Chondrocyte (in vitro differentiated cells): ENCODE measurements around the gene POLD2. TPM values are rescaled to one million over a fixed set of nuclear protein-coding genes. Genes with fewer than 3 reads are reported as not detected.
A peak's percentile ranks its signal among the peaks of the same experiment; 100 is the strongest.

ENCODE experiments used
- DNase-seq: peaks from one replicate; pipeline ENCODE4 v3.0.0; 2021; ENCODE audit warnings: mixed read lengths, low spot score
- H3K27ac Mint-ChIP-seq: one replicate; pipeline ENCODE4 v1.8.0; 2021; ENCODE audit warnings: mild to moderate bottlenecking, moderate library complexity, mixed read lengths; ENCODE audit not compliant: unreplicated experiment
- H3K27me3 Mint-ChIP-seq: 2 replicates; pipeline ENCODE4 v1.8.0; 2021; ENCODE audit warnings: low read depth, mixed read lengths
- H3K36me3 Mint-ChIP-seq: 2 replicates; pipeline ENCODE4 v1.8.0; 2021; ENCODE audit warnings: low read depth, mixed read lengths
- H3K4me1 Mint-ChIP-seq: 2 replicates; pipeline ENCODE4 v1.8.0; 2021; ENCODE audit warnings: low read depth, mild to moderate bottlenecking, mixed read lengths
- H3K4me3 Mint-ChIP-seq: one replicate; pipeline ENCODE4 v1.8.0; 2021; ENCODE audit warnings: mild to moderate bottlenecking, moderate library complexity, mixed read lengths; ENCODE audit not compliant: unreplicated experiment
- H3K9me3 Mint-ChIP-seq: 2 replicates; pipeline ENCODE4 v1.8.0; 2021; ENCODE audit warnings: low read depth, mixed read lengths
- CTCF ChIP-seq: fragments of 200-600 bp; sonication (generic); IDR thresholded peaks from 2 replicates; pipeline ENCODE4 v1.5.0; 2021; ENCODE audit warnings: antibody characterized with exemption, mild to moderate bottlenecking, moderate library complexity
- total RNA-seq: library from RNA; stranded (reverse); gene quantifications from 3 replicates; pipeline ENCODE4 v1.2.1, GENCODE V29; 2021

The POLD2 gene
- total RNA-seq, 1 donor from 2014 or later: 49.2 TPM

- peak; percentile 37 for TF ChIP-seq CTCF
- Mint-ChIP-seq H3K4me1 (peaks cover 65% of the 10 kb centered on the region), H3K27ac (peak within 1 kb of the TSS; percentile 99), H3K4me3 (peak within 1 kb of the TSS; percentile 84), H3K9me3 (no peaks in the 10 kb centered on the region), H3K27me3 (no peaks in the 10 kb centered on the region), H3K36me3 (peaks cover 5% of the 10 kb centered on the region)
- peak; percentile 83 for DNase-seq
Observed at GRCh38 chr7:44103923-44104859, 19.2 kb downstream of the POLD2 start, which contains the start of gene AEBP1. AEBP1 (plus strand) TSS chr7:44104345; CDS start chr7:44104666, 321 bp downstream.

- Mint-ChIP-seq H3K27ac (peak overlapping the region; percentile 99), H3K27me3 (no peaks in the 10 kb centered on the region), H3K9me3 (no peaks in the 10 kb centered on the region), H3K36me3 (peaks cover 5% of the 10 kb centered on the region), H3K4me3 (peak overlapping the region; percentile 44), H3K4me1 (peaks cover 65% of the 10 kb centered on the region)
- peak; percentile 70 for DNase-seq
- TF ChIP-seq CTCF: no peak
Observed at GRCh38 chr7:44103566-44103922, 19.8 kb downstream of the POLD2 start.

- Mint-ChIP-seq H3K27me3 (no peaks in the 10 kb centered on the region), H3K27ac (peak overlapping the region; percentile 99), H3K36me3 (peaks cover 5% of the 10 kb centered on the region), H3K9me3 (no peaks in the 10 kb centered on the region), H3K4me1 (peaks cover 61% of the 10 kb centered on the region), H3K4me3 (peak overlapping the region; percentile 44)
- peak; percentile 55 for DNase-seq
- TF ChIP-seq CTCF: no peak
Observed at GRCh38 chr7:44102846-44103565, 20.3 kb downstream of the POLD2 start.

GRCh38 chr7:44101966-44102845, 21.1 kb downstream of the POLD2 start:
- H3K4me3 Mint-ChIP-seq: peak overlapping the region; percentile 43
- H3K27me3 Mint-ChIP-seq: no peaks in the 10 kb centered on the region
- H3K27ac Mint-ChIP-seq: peak overlapping the region; percentile 99
- no peak for TF ChIP-seq CTCF
- peaks cover 67% of the 10 kb centered on the region for H3K4me1 Mint-ChIP-seq
- H3K9me3 Mint-ChIP-seq: no peaks in the 10 kb centered on the region
- H3K36me3 Mint-ChIP-seq: peaks cover 3% of the 10 kb centered on the region
- peak; percentile 57 for DNase-seq
